Mesothelial cell of epicardium (in vitro differentiated cells): ENCODE measurements around the gene CLTCL1. TPM values are rescaled to one million over a fixed set of nuclear protein-coding genes. Genes with fewer than 3 reads are reported as not detected.

Experiments
- DNase-seq, 2 experiments: peaks; one replicate each; pipeline ENCODE4 v3.0.0; 2021; ENCODE audit warnings: low spot score in 2 of 2; ENCODE audit not compliant: unreplicated experiment in 2 of 2
- H3K27ac Mint-ChIP-seq: 2 replicates; pipeline ENCODE4 v1.8.0; 2021; ENCODE audit warnings: mixed read lengths
- H3K27me3 Mint-ChIP-seq: 2 replicates; pipeline ENCODE4 v1.8.0; 2021; ENCODE audit warnings: low read depth, mixed read lengths
- H3K36me3 Mint-ChIP-seq: 2 replicates; pipeline ENCODE4 v1.8.0; 2021; ENCODE audit warnings: mixed read lengths
- H3K4me1 Mint-ChIP-seq: 2 replicates; pipeline ENCODE4 v1.8.0; 2021; ENCODE audit warnings: mixed read lengths
- H3K4me3 Mint-ChIP-seq: 2 replicates; pipeline ENCODE4 v1.8.0; 2021; ENCODE audit warnings: mild to moderate bottlenecking, moderate library complexity, mixed read lengths
- H3K9me3 Mint-ChIP-seq: 2 replicates; pipeline ENCODE4 v1.8.0; 2021; ENCODE audit warnings: mixed read lengths
- total RNA-seq: library from RNA; stranded (reverse); gene quantifications from 3 replicates; pipeline ENCODE4 v1.2.1, GENCODE V29; 2021
- TF ChIP-seq, protein P1 (sequence below): fragments of 200-600 bp; sonication (generic); IDR thresholded peaks from one replicate; pipeline ENCODE4 v1.5.0; 2021; ENCODE audit warnings: antibody characterized with exemption; ENCODE audit not compliant: unreplicated experiment

The CLTCL1 gene
- total RNA-seq, 1 donor from 2014 or later = 5.9 TPM

DNA sequence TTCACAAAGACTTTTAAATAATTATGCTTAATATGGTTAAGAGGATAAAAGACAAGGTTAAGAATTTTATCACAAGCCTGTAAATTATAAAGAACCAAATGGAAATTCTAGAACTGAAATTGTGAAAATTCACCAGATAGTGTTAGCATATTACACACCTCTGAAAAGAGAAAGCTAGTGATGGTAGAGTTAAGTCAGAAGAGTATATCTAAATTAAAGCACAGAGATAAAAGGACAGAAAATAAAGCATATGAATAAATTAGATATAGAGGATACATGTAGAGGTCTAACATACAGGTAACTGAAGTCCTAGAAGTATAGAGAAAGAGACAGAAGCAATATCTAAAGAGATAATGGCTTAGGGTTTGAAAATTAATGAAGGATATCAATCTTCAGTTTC, 4.2 kb upstream of the CLTCL1 start:
- Mint-ChIP-seq H3K36me3 (no peaks in the 10 kb centered on the region), H3K27me3 (peaks cover 6% of the 10 kb centered on the region), H3K4me3 (no peak overlapping the region), H3K4me1 (peaks cover 12% of the 10 kb centered on the region), H3K27ac (no peak overlapping the region), H3K9me3 (no peaks in the 10 kb centered on the region)
- DNase-seq = no peak
- TF ChIP-seq, protein P1, sequence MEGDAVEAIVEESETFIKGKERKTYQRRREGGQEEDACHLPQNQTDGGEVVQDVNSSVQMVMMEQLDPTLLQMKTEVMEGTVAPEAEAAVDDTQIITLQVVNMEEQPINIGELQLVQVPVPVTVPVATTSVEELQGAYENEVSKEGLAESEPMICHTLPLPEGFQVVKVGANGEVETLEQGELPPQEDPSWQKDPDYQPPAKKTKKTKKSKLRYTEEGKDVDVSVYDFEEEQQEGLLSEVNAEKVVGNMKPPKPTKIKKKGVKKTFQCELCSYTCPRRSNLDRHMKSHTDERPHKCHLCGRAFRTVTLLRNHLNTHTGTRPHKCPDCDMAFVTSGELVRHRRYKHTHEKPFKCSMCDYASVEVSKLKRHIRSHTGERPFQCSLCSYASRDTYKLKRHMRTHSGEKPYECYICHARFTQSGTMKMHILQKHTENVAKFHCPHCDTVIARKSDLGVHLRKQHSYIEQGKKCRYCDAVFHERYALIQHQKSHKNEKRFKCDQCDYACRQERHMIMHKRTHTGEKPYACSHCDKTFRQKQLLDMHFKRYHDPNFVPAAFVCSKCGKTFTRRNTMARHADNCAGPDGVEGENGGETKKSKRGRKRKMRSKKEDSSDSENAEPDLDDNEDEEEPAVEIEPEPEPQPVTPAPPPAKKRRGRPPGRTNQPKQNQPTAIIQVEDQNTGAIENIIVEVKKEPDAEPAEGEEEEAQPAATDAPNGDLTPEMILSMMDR = no peak

DNA sequence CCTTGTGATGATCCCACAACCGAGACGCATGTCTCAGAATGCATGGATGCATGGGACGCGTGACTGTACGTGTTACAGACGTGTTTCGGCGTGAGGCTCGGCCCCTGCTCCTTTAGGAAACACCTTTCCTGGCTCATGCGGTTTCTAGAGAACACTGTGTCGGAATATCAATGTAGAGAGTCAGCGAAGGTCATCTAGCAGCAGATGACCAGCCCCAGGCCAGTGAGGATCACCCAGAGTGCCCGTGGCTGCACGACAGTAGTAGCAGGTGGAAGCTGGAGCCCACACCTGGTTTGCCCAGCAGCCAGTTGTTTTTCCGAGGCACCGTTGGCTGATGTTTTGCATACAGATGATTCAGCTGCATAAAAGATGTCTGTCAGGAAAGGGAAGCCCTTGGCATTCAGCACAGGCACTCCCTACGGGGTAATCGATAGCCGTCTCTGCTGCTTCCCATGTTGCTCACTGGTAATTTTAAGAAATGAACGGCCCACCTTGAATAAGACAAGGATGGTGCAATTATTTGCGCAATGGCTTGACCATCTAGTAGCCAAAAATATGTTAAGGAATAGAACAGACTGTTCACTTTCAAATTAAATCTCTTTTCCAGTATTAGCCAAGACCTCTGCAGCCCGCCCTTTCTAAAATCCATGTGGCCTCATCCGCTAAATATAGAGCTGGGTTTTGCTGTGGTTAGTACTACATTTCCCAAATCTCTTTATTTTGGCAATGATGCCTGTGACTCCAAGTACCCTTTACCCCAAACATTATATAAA, 1.1 kb upstream of the CLTCL1 start:
- no peaks in the 10 kb centered on the region for H3K9me3 Mint-ChIP-seq
- peaks cover 14% of the 10 kb centered on the region for H3K4me1 Mint-ChIP-seq
- TF ChIP-seq, protein P1 = no peak
- peaks cover 31% of the 10 kb centered on the region for H3K27me3 Mint-ChIP-seq
- no peaks in the 10 kb centered on the region for H3K36me3 Mint-ChIP-seq
- H3K4me3 Mint-ChIP-seq = peak overlapping the region; percentile 94
- peak overlapping the region; percentile 91 for H3K27ac Mint-ChIP-seq
- no peak for DNase-seq

DNA sequence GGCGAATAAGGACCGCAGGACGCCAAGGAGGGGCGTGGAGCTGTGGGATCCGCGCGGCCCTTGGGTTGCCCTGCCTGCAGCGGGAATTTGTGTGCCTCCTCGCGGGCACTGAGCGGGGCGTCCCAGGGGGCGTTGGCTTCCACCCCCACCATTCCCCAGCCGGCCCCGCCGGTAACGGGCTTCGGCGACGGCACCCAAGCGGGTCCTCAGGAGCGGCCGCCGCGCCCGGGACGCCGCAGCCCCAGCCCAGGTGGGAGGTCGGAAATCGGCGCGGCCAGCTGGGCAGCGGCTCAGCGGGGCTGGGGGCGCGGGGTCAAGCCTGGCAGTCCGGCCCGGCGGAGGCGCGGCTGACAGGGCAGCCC, 320 bp downstream of the CLTCL1 start:
- Mint-ChIP-seq H3K27ac (no peak overlapping the region), H3K36me3 (no peaks in the 10 kb centered on the region), H3K9me3 (no peaks in the 10 kb centered on the region), H3K4me1 (peaks cover 19% of the 10 kb centered on the region), H3K27me3 (peaks cover 32% of the 10 kb centered on the region), H3K4me3 (peak overlapping the region; percentile 76)
- peak; percentile 28 to 56 for DNase-seq
- TF ChIP-seq, protein P1 = no peak

DNA sequence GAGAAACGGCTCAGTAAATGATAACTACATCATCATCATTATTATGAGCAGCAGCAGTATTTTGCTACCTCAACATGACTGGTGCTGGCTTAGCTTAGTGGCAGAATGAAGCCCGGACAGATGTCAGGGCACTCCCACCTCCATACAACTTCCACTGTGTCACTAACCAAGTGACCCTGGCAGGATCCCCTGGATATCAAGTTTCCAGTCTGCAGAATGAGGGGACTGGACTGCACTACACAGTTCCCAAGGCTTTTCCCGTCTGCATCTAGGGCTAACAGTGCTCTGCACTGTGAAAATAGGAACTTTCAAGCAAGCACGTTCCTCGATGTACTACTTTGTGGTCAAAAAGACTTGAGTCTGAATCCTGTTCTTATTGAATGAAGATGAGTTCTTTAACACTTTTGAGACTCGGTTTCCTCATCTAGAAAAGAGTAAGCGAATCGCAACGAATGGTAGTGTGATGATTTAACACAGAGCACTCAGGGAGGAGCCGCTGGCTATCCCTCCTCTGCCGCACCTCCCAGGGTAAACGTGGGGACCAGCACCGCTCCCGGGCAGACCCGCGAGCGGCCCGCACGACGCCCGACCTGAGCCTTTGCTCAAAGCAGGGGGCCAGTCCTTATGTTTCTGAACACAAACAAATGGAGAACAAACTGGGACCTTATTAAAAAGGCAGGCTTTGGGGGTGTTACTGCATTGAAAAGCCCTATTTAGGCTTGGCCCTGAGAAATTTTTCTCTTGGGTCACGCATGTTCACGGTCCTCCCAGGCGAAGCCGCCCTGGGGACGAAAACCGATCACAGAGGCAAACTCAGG, 910 bp downstream of the CLTCL1 start:
- H3K4me3 Mint-ChIP-seq = peak overlapping the region; percentile 76
- H3K27me3 Mint-ChIP-seq = peaks cover 32% of the 10 kb centered on the region
- no peaks in the 10 kb centered on the region for H3K9me3 Mint-ChIP-seq
- TF ChIP-seq, protein P1 = no peak
- no peak overlapping the region for H3K27ac Mint-ChIP-seq
- no peak for DNase-seq
- peaks cover 19% of the 10 kb centered on the region for H3K4me1 Mint-ChIP-seq
- no peaks in the 10 kb centered on the region for H3K36me3 Mint-ChIP-seq

DNA sequence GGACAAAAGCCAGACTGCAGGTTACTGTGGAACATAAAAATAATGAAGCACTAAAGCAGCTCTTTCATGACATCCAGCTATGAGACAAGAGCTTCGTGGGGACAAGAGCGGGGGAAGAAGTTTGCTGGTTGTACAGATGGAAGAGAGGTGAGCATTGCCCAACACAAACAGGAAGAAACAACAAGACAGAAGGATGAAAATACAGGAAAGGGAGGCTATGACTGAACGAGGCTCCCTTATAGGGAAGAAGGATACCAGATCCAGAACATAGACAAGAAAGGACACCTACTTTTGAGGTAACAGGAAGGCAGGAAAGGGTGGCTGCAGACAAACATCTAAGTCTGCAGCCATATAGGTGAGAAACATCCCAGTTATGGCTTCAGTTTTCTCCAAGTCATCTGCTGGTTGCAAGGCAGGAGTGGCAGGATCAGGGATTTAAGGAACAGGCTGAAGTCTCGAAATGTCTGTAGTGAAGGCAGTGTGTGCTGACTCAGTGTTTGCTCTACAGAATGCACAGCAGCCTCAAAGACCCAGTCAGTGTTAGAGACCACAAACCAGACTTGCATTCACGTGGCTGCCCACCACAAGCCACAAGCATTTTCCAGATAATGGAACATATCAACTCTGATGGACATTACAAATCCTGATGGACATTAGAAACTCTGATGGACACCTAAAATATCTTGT, 1.9 kb downstream of the CLTCL1 start:
- H3K36me3 Mint-ChIP-seq = no peaks in the 10 kb centered on the region
- no peak overlapping the region for H3K4me3 Mint-ChIP-seq
- H3K9me3 Mint-ChIP-seq = no peaks in the 10 kb centered on the region
- TF ChIP-seq, protein P1 = no peak
- H3K4me1 Mint-ChIP-seq = peaks cover 19% of the 10 kb centered on the region
- H3K27me3 Mint-ChIP-seq = peaks cover 32% of the 10 kb centered on the region
- DNase-seq = no peak
- no peak overlapping the region for H3K27ac Mint-ChIP-seq
